Stimulated activated naive CD8-positive, alpha-beta T cell treated with anti-CD3 and anti-CD28 coated beads, Interleukin-15, Interleukin-2, amounts not matched to agents 100 ng/mL and 50 ng/mL, for 24 hours (primary cell): ENCODE data around the gene CELF4.

Source experiments
- H3K27ac Mint-ChIP-seq: one replicate; pipeline ENCODE4 v1.8.0; 2021; ENCODE audit warnings: mild to moderate bottlenecking, mixed read lengths
- H3K27me3 Mint-ChIP-seq: one replicate; pipeline ENCODE4 v1.8.0; 2021; ENCODE audit warnings: mixed read lengths
- H3K36me3 Mint-ChIP-seq: one replicate; pipeline ENCODE4 v1.8.0; 2021; ENCODE audit warnings: low read depth, mixed read lengths
- H3K4me1 Mint-ChIP-seq: one replicate; pipeline ENCODE4 v1.8.0; 2021; ENCODE audit warnings: low read depth, mixed read lengths
- H3K4me3 Mint-ChIP-seq: one replicate; pipeline ENCODE4 v1.8.0; 2021; ENCODE audit warnings: mild to moderate bottlenecking, mixed read lengths
- H3K9me3 Mint-ChIP-seq: one replicate; pipeline ENCODE4 v1.8.0; 2021; ENCODE audit warnings: mixed read lengths

CELF4 gene

DNA sequence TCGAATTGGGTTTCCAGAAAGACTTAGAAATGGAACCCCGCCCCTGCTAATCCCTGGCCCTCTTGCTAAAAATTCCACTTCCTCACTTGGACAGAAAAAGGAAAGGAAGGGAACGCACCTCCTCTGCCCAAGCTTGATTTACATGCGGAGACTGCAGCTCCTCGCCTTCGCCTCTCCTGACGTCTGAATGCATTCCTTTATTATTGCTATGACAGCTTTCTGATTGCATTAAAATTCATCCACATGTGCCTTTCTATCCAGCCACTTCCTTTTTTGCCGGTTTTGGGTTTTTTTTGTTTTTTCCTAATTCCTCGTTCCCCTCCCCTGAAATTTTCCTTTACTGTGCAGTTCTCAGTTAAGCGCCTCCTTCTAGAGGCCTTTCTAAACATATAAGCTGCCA is 287.8 kb downstream of the CELF4 start:
- no peaks in the 10 kb centered on the region for H3K36me3 Mint-ChIP-seq
- no peak overlapping the region for H3K27ac Mint-ChIP-seq
- no peak overlapping the region for H3K4me3 Mint-ChIP-seq
- no peaks in the 10 kb centered on the region for H3K9me3 Mint-ChIP-seq
- H3K4me1 Mint-ChIP-seq, result no peaks in the 10 kb centered on the region
- H3K27me3 Mint-ChIP-seq, result peaks cover 23% of the 10 kb centered on the region

DNA sequence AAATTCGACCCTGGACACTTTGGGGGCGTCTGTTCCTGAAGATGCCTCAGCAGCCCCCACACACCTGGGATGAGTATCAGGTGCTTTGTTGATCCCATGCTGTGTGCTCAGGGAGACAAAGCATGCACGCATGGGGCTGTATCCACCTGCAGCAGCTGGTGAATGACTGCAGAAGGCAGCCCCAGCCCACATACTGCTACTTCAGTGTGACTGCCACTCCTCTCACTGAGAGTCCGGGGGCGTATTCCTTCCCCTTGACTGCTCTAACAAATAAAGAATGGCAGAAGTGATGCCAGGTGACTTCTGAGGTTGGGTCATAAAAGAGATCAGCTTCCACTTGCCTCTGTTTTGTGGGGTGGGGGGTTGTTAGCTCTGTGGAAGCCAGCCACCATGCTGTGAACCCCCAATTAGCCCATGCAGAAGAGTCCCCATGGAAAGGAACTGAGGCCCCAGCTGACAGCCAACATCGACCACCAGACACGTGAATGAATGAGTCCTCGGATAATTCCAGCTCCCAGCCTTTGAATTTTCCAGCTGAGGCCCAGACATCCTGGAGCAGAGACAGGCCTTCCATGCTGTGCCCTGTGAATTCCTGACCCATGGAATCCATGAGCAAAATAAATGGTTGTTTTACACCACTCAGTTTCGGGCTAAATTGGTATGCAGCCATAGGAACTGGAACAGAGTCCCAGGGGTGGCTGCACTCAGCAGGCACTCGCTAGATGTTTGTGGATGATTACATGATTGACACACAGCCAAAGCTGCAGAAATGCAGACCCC is 289.3 kb downstream of the CELF4 start:
- Mint-ChIP-seq H3K4me3 (no peak overlapping the region), H3K27ac (no peak overlapping the region), H3K36me3 (no peaks in the 10 kb centered on the region), H3K9me3 (no peaks in the 10 kb centered on the region), H3K4me1 (no peaks in the 10 kb centered on the region), H3K27me3 (peaks cover 23% of the 10 kb centered on the region)

DNA sequence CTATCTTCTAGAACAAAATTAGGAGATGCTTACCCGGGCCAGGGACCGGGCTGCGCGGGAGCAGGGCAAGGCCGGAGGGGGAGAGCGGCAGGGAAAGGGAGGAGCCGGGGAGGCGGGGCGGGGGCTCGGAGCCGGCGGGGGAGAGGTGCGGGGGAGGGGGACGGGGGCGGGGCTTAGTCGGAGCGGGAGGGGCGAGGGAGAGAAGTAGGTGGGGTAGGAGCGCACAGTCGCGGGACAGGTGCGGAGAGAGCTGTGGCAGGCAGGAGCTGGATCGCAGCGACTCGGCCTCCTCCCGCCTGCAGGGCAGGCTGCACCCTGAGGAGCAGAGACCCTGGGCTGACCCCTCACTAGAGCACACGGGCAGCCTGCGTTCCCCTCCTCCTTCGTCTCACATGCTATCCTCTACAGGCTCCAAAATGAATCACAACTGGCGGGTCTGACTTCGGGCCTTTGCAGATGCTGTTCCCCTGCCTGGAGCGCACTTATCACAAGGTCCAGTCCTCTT is 290.3 kb downstream of the CELF4 start:
- Mint-ChIP-seq H3K4me3 (no peak overlapping the region), H3K4me1 (no peaks in the 10 kb centered on the region)

DNA sequence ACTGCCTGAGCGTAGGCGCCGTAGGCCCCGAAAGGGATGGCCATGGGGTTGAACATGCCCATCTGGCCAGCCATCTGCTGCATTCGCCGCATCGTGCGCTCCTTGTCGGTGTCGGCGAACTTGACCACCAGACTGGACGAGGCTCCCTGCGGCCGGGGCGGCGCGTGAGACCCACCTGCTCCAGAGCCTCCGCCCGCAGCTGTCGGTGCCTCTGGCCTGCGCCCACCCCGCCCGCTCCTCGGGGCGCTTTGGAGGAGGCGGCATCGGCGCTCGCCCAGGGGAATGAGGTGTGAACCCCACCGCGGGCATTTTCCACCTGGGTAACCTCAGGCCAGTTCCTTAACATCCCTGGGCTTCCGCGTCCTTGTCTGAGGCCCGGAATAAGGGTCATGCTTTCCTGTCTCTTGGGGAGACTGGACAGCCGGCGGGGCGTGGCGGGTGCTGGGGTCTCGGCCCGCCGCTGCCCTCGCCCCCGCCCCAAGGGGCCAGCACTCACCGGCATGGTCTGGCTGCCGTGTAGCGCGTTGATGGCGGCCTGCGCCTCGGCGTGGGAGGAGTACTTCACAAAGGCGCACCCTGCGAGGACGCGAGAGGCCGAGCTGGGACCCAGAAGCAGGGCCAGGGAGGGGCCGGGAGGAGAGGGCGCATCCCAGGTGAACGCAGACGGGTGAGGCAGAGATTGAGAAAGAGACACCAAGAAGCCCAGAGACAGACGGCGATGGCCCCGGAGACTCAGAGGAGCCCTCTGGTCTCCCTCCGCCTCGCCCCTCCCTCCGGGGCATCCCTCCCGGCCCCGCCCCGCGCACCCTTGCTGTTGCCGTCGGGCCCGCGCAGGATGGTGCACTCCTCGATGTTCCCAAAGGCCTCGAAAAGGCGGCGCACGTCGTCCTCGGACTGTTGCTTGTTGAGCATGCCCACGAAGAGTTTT is 291.0 kb downstream of the CELF4 start:
- Mint-ChIP-seq H3K27me3 (peaks cover 23% of the 10 kb centered on the region), H3K36me3 (no peaks in the 10 kb centered on the region), H3K4me3 (no peak overlapping the region), H3K9me3 (no peaks in the 10 kb centered on the region), H3K4me1 (no peaks in the 10 kb centered on the region), H3K27ac (no peak overlapping the region)

More for the DNA sequence above, 290.3 kb downstream of the CELF4 start:
- Mint-ChIP-seq H3K9me3 (no peaks in the 10 kb centered on the region), H3K27ac (no peak overlapping the region), H3K27me3 (peaks cover 23% of the 10 kb centered on the region), H3K36me3 (no peaks in the 10 kb centered on the region)

DNA sequence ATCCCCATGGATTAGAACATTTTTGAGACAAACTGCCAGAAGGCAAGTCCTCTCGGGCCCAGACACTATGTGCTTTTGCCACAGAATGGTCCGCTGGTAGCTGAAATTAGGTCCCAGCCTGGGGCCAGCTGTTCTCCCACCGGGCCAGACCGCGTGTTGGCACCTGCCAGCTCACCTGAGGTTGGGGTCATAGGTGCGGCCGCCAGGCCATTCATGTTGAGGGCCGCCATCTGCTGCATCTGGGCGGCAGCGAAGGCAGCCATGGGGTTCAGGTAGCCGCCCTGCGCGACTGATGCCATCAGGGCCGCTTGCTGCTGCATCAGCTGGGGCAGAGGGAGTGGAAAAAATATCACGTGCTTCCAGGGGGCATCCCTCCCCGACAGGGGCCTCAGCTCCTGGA is 292.8 kb downstream of the CELF4 start:
- Mint-ChIP-seq H3K4me3 (no peak overlapping the region), H3K9me3 (no peaks in the 10 kb centered on the region), H3K4me1 (no peaks in the 10 kb centered on the region), H3K27ac (no peak overlapping the region), H3K27me3 (peaks cover 20% of the 10 kb centered on the region), H3K36me3 (no peaks in the 10 kb centered on the region)

DNA sequence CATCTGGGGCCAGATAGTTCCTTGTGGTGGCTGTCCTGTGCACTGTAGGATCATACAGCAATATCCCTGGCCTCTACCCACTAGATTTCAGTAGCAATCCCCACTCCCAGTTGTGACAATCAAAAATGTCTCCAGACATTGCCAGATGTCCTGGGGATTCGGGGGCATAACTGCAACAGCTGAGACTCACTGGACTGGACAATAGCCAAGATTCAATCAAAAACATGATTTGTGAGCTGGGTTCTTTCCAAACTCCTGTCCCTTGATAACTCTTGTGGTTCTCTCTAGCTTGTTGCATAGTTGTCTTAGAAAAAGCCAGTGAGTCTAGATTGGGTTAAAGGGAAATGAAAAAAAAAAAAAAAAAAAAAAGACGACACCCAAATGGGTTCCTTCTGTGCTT is 293.4 kb downstream of the CELF4 start:
- no peaks in the 10 kb centered on the region for H3K4me1 Mint-ChIP-seq
- H3K27ac Mint-ChIP-seq, result no peak overlapping the region
- no peak overlapping the region for H3K4me3 Mint-ChIP-seq
- no peaks in the 10 kb centered on the region for H3K36me3 Mint-ChIP-seq
- H3K9me3 Mint-ChIP-seq, result no peaks in the 10 kb centered on the region
- peaks cover 17% of the 10 kb centered on the region for H3K27me3 Mint-ChIP-seq

DNA sequence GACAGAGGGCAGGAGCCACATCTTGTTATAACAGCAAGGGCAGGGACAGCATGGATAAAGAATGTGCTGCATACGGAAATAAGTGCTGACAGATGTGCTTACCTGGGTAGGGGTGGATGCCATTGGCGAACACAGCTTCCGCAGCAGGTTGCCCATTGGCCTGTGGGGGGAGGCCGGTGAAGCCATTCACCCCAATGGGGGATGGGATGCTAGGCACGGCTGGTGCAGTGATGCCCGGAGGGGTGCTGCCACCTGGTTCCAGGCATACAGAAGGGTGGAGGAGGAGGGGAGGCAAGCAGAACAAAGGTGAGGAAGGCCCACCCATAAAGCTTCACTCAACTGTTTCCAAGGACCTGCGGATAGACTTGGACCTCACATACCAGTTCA is 294.9 kb downstream of the CELF4 start:
- no peaks in the 10 kb centered on the region for H3K4me1 Mint-ChIP-seq
- H3K36me3 Mint-ChIP-seq, result no peaks in the 10 kb centered on the region
- H3K27ac Mint-ChIP-seq, result no peak overlapping the region
- H3K4me3 Mint-ChIP-seq, result no peak overlapping the region
- H3K27me3 Mint-ChIP-seq, result peaks cover 9% of the 10 kb centered on the region
- no peaks in the 10 kb centered on the region for H3K9me3 Mint-ChIP-seq

DNA sequence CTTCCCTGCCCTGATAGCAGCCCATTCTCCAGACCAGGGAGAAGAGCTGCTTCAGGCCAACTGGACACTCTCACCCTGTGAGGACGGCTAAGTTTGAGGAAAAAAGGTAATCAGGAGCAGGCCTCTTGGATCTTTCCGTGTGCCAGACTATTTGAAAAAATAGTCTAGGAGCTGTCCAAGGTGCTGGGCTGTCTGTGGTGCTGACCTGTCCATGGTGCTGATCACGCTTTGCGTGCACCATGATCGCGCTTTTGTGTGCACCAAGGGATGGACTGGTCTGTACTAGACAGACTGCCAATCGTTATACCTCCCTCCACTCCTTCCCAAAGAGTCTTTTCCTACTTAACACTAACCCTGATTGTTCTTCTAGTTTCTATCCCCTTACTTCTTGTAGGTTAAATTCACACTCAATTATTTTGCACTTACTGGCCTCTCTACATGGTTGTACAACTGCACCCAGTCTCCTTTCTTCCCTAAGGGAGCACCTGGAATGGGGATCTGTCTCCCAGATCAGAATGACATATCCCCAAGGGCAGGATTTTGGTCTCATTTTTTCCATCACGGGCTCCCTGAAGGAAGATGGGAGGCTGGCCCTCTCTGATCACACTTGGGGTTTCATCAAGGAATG is 295.4 kb downstream of the CELF4 start:
- H3K27ac Mint-ChIP-seq, result no peak overlapping the region

DNA sequence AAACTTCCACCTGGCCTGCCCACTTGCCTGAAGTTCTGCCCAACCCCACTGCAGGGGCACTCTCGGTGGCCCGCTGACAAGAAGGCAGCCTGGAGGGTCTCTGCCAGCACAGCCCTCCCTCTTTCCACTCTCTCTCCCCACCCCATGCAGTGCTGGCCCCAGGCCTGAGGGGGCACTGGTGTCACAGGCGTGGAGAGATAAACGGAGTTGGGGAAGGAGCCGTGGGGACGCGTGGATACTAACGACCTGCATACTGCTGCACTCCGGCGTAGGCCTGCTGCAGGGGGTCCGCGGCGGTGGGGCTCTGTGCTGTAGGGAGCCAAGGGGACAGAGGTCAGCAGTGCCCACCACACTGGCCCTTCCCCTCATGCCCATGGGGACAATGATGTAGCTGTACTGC is 299.3 kb downstream of the CELF4 start:
- no peaks in the 10 kb centered on the region for H3K4me1 Mint-ChIP-seq
- no peaks in the 10 kb centered on the region for H3K36me3 Mint-ChIP-seq
- H3K9me3 Mint-ChIP-seq, result peaks cover 4% of the 10 kb centered on the region
- H3K4me3 Mint-ChIP-seq, result no peak overlapping the region
- H3K27ac Mint-ChIP-seq, result no peak overlapping the region
- H3K27me3 Mint-ChIP-seq, result no peaks in the 10 kb centered on the region

More for the DNA sequence above, 295.4 kb downstream of the CELF4 start:
- H3K27me3 Mint-ChIP-seq, result peaks cover 6% of the 10 kb centered on the region
- no peak overlapping the region for H3K4me3 Mint-ChIP-seq
- no peaks in the 10 kb centered on the region for H3K4me1 Mint-ChIP-seq
- H3K36me3 Mint-ChIP-seq, result no peaks in the 10 kb centered on the region
- peaks cover under 1% of the 10 kb centered on the region for H3K9me3 Mint-ChIP-seq

DNA sequence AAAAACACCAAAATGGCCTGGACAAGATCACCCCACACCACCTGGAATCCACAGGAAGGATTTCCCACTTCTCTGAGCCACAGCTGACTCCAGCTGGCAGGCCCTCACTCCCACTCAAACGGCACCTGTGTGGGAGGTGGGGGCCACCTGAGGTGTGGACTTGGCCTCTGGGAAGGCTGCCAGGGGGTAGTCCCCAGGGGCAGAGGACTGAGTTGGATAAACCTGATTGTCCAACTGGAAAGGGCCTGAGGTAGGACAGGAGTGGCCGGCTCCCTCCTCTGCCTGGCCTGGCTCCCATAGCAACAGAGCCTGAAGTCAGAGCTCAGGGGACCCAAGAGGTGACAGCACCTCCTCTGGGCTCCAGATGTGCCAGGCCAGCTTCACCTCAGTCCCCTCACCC is 300.2 kb downstream of the CELF4 start:
- Mint-ChIP-seq H3K27me3 (no peaks in the 10 kb centered on the region), H3K27ac (no peak overlapping the region), H3K9me3 (peaks cover 4% of the 10 kb centered on the region), H3K4me1 (no peaks in the 10 kb centered on the region), H3K4me3 (no peak overlapping the region), H3K36me3 (no peaks in the 10 kb centered on the region)

DNA sequence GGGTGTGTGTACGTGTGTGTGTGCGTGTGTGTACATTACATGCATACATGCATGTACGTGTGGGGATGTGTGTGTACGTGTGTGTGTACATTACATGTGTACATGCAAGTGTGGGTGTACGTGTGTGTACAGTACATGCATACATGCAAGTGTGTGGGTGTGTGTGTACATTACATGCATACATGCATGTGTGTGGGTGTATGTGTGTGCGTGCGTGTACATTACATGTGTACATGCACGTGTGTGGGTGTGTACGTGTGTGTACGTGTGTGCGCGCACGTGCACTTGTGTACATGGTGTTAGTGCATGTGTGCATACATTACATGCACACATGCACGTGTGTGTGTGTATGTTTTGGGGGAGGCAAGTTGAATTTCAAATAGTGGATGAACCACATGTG is 300.6 kb downstream of the CELF4 start:
- no peak overlapping the region for H3K4me3 Mint-ChIP-seq
- H3K27me3 Mint-ChIP-seq, result no peaks in the 10 kb centered on the region
- H3K9me3 Mint-ChIP-seq, result peaks cover 4% of the 10 kb centered on the region
- H3K27ac Mint-ChIP-seq, result no peak overlapping the region
- H3K4me1 Mint-ChIP-seq, result no peaks in the 10 kb centered on the region
- no peaks in the 10 kb centered on the region for H3K36me3 Mint-ChIP-seq

DNA sequence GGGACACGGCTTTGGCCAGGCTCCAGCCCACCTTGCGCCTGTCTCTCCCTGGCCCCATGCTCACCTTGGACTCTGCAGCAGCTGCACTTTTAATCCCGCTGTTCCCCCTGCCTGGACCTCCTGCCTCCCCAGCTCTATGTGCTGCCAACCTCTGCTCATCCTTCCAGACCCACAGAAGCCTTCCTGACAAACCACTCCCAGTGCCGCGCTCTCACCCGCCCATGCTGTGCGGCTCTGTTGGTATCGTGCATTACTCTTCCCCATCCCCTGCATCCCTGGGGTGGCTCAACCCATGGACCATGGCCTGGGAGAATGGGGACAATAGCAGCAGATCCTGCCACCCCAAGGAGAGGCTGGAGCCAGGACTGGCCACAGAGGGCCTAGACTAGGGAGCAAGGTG is 303.6 kb downstream of the CELF4 start:
- H3K27me3 Mint-ChIP-seq, result peaks cover 8% of the 10 kb centered on the region
- peaks cover 4% of the 10 kb centered on the region for H3K9me3 Mint-ChIP-seq
- no peak overlapping the region for H3K27ac Mint-ChIP-seq
- H3K4me3 Mint-ChIP-seq, result no peak overlapping the region
- no peaks in the 10 kb centered on the region for H3K4me1 Mint-ChIP-seq
- no peaks in the 10 kb centered on the region for H3K36me3 Mint-ChIP-seq

DNA sequence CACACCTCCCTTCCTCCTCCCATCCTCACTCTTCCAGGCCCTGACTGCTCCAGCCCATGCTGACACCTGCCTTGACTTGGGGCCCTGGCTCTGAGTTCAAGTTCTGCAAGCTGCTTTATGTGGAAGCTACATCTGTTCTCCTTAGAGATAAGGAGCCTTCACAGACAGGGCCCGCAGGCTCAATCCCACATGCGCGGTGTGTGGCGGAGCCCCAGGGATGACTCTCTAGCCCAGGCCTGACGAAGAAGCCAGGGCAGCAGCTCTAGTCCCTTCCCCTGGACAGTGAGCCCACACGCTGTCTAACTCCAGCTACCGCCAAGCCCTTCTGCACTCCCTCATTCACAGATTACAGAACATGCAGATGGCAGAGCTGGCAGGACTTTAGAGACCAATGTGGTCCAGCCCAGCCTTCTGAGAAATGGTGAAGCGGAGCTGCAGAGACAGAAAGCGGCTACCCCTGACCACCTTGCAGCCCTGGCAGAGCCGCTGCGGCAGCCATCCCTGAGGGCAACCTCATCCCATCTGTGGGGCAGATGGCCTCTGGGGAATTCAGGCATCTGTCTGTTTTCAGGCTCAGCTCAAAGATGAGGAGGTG is 304.3 kb downstream of the CELF4 start:
- peaks cover 4% of the 10 kb centered on the region for H3K9me3 Mint-ChIP-seq
- H3K27me3 Mint-ChIP-seq, result peaks cover 8% of the 10 kb centered on the region
- no peaks in the 10 kb centered on the region for H3K36me3 Mint-ChIP-seq
- no peak overlapping the region for H3K4me3 Mint-ChIP-seq
- no peaks in the 10 kb centered on the region for H3K4me1 Mint-ChIP-seq
- no peak overlapping the region for H3K27ac Mint-ChIP-seq

DNA sequence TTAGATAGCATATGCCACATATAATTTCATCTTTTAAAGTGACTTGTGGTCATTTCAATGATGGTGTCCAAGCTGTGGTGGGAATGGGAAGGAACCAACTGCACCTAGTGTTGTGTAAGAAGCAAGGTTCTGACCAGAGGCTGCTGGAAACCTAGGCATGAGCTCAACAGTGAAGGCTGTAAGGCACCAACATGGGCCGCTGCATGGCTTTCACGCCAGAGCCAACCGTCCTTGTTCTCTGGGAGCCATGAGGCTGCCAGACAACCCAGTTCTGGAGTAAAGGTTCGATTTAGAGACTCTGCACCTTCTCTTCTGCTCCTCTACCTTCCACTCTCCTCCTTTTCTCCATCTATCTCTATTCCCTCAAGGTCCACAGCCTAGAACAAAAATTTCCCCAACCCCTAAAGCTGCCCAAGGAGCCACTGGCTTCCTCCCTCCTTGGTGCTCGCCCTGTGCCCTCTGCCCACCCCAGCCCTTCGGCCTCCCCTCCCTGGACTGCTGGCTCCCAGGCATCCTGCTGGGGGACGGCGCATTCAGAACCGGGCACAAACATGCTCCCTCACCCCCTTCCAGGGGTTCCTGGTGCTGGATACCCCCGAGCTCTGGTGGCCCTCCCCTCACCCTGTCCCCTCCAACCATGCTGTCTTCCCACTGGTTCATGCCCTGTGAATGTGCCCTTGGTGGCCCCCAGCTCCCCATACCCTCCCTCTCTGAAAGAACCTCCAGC is 305.1 kb downstream of the CELF4 start:
- Mint-ChIP-seq H3K27ac (no peak overlapping the region), H3K9me3 (peaks cover 4% of the 10 kb centered on the region), H3K4me3 (no peak overlapping the region), H3K4me1 (no peaks in the 10 kb centered on the region), H3K36me3 (no peaks in the 10 kb centered on the region), H3K27me3 (peaks cover 16% of the 10 kb centered on the region)
